Thoracic aorta (tissue), 2 donors: ENCODE data around the gene GPC5. TPM values are rescaled to one million over a fixed set of nuclear protein-coding genes. Genes with fewer than 3 reads are reported as not detected.

Experiments
- ATAC-seq: fragments of 150-250 bp; one replicate; pipeline ENCODE4 v1.8.0; 2017; ENCODE audit warnings: low read depth; ENCODE audit not compliant: insufficient number of reproducible peaks, low FRiP score
- DNase-seq: peaks from one replicate; pipeline ENCODE4 v3.0.0-alpha.2; 2020; ENCODE audit warnings: low spot score
- H3K27ac ChIP-seq, 2 donors: fragments of 200-600 bp; sonication (generic); 1 replicate in 1 of 2; 2 replicates in 1 of 2; pipeline ENCODE4 v1.5.1; 2016; ENCODE audit warnings: mild to moderate bottlenecking in 2 of 2, moderate library complexity in 2 of 2
- H3K27me3 ChIP-seq: fragments of 200-600 bp; sonication (generic); replicated peaks from 2 replicates; pipeline ENCODE4 v1.6.0; 2016; ENCODE audit warnings: mild to moderate bottlenecking; ENCODE audit not compliant: insufficient read depth
- H3K36me3 ChIP-seq: fragments of 200-600 bp; sonication (generic); one replicate; pipeline ENCODE4 v1.5.1; 2016
- H3K4me1 ChIP-seq, 2 donors: fragments of 200-600 bp; sonication (generic); 1 replicate in 1 of 2; 2 replicates in 1 of 2; pipeline versions ENCODE4 v1.5.1 to v1.6.0; 2016; ENCODE audit warnings: low read depth in 2 of 2, mild to moderate bottlenecking in 1 of 2; ENCODE audit not compliant: control insufficient read depth in 1 of 2
- H3K4me3 ChIP-seq: fragments of 200-600 bp; sonication (generic); 2 replicates; pipeline ENCODE4 v1.5.1; 2016; ENCODE audit warnings: mild to moderate bottlenecking
- H3K9me3 ChIP-seq: fragments of 200-600 bp; sonication (generic); 2 replicates; pipeline ENCODE4 v1.5.1; 2016
- CTCF ChIP-seq: fragments of 200-600 bp; sonication (generic); IDR thresholded peaks from one replicate; pipeline ENCODE4 v1.5.1; 2019; ENCODE audit warnings: antibody characterized with exemption
- total RNA-seq, 2 donors: library from RNA; depleted of rRNA; stranded (reverse); fragments of >200 nt; gene quantifications; one replicate each; pipeline versions ENCODE4 v1.1.0 to v1.2.3, GENCODE V29; 2016

Gene GPC5
- total RNA-seq, 2 donors from 2014 or later, result 3.3 TPM; not detected in 1

- no peak overlapping the region for H3K27ac ChIP-seq
- no peaks in the 10 kb centered on the region for H3K36me3 ChIP-seq
- DNase-seq (no peak), ATAC-seq (no peak)
- TF ChIP-seq CTCF, result no peak
- H3K27me3 ChIP-seq, result no peaks in the 10 kb centered on the region
- no peak overlapping the region for H3K4me3 ChIP-seq
- H3K4me1 ChIP-seq, result no peaks in the 10 kb centered on the region
- no peaks in the 10 kb centered on the region for H3K9me3 ChIP-seq
Observed at GRCh38 chr13:92074658-92075057, 676.2 kb downstream of the GPC5 start.

- no peak overlapping the region for H3K4me3 ChIP-seq
- no peaks in the 10 kb centered on the region for H3K9me3 ChIP-seq
- no peak for DNase-seq
- ATAC-seq, result no peak
- H3K36me3 ChIP-seq, result no peaks in the 10 kb centered on the region
- no peaks in the 10 kb centered on the region for H3K27me3 ChIP-seq
- no peak for TF ChIP-seq CTCF
- no peak overlapping the region for H3K27ac ChIP-seq
- no peaks in the 10 kb centered on the region for H3K4me1 ChIP-seq
Observed at GRCh38 chr13:92097337-92097903, 699.0 kb downstream of the GPC5 start.

GRCh38 chr13:92101801-92102200 lies 703.4 kb downstream of the GPC5 start:
- DNase-seq (no peak), ATAC-seq (no peak)
- H3K36me3 ChIP-seq, result no peaks in the 10 kb centered on the region
- H3K9me3 ChIP-seq, result no peaks in the 10 kb centered on the region
- H3K4me3 ChIP-seq, result no peak overlapping the region
- H3K27me3 ChIP-seq, result no peaks in the 10 kb centered on the region
- H3K4me1 ChIP-seq, result no peaks in the 10 kb centered on the region
- TF ChIP-seq CTCF, result no peak
- no peak overlapping the region for H3K27ac ChIP-seq

- no peak for TF ChIP-seq CTCF
- DNase-seq (no peak), ATAC-seq (no peak)
- Histone ChIP-seq H3K4me3 (no peak overlapping the region), H3K9me3 (no peaks in the 10 kb centered on the region), H3K27me3 (no peaks in the 10 kb centered on the region), H3K36me3 (no peaks in the 10 kb centered on the region), H3K27ac (no peak overlapping the region), H3K4me1 (no peaks in the 10 kb centered on the region)
Observed at GRCh38 chr13:92103689-92104153, 705.3 kb downstream of the GPC5 start.

- DNase-seq, result no peak
- ATAC-seq, result no peak
- Histone ChIP-seq H3K9me3 (no peaks in the 10 kb centered on the region), H3K27ac (no peak overlapping the region), H3K4me1 (no peaks in the 10 kb centered on the region), H3K27me3 (no peaks in the 10 kb centered on the region), H3K36me3 (no peaks in the 10 kb centered on the region), H3K4me3 (no peak overlapping the region)
- no peak for TF ChIP-seq CTCF
Observed at GRCh38 chr13:92122186-92122853, 723.9 kb downstream of the GPC5 start.
